Fibroblast of lung (primary cell): ENCODE data around the gene LUC7L3. TPM values are rescaled to one million over a fixed set of nuclear protein-coding genes. Genes with fewer than 3 reads are reported as not detected.

Experiments used
- DNase-seq, 2 donors: peaks; one replicate each; pipeline versions ENCODE4 v3.0.0 to v3.0.0-alpha.2; 2010; ENCODE audit warnings: low read depth in 2 of 2
- H2AFZ ChIP-seq: 2 replicates; pipeline ENCODE4 v1.5.1; 2012; ENCODE audit warnings: low read length, control low read depth, inconsistent platforms
- H3K27ac ChIP-seq: 2 replicates; pipeline ENCODE4 v1.5.1; 2011; ENCODE audit warnings: low read length, control low read depth; ENCODE audit not compliant: insufficient read depth
- H3K27me3 ChIP-seq: 2 replicates; pipeline ENCODE4 v1.5.1; 2011; ENCODE audit warnings: mild to moderate bottlenecking, low read length; ENCODE audit not compliant: control insufficient read depth, insufficient read depth
- H3K36me3 ChIP-seq: 2 replicates; pipeline ENCODE4 v1.5.1; 2011; ENCODE audit warnings: low read length; ENCODE audit not compliant: control insufficient read depth, insufficient read depth
- H3K4me1 ChIP-seq: 2 replicates; pipeline ENCODE4 v1.5.1; 2011; ENCODE audit warnings: low read length; ENCODE audit not compliant: control insufficient read depth, insufficient read depth; ENCODE audit errors: extremely low read depth
- H3K4me2 ChIP-seq: 2 replicates; pipeline ENCODE4 v1.5.1; 2011; ENCODE audit warnings: low read length, control low read depth; ENCODE audit not compliant: insufficient read depth; ENCODE audit errors: extremely low read depth
- H3K4me3 ChIP-seq, 4 experiments: fragments of 200-600 bp in 1 of 4; sonication (generic) in 1 of 4; replicated peaks in 1 of 4; 2 replicates each; pipeline ENCODE4 v1.5.1; 2011 to 2016; ENCODE audit warnings: low read length in 4 of 4, low read depth in 3 of 4, mild to moderate bottlenecking in 3 of 4, control low read depth in 2 of 4, inconsistent platforms in 1 of 4, mixed read lengths in 1 of 4; ENCODE audit not compliant: insufficient read depth in 1 of 4; ENCODE audit errors: control extremely low read depth in 1 of 4
- H3K79me2 ChIP-seq: 2 replicates; pipeline ENCODE4 v1.5.1; 2012; ENCODE audit warnings: mild to moderate bottlenecking, low read length, inconsistent platforms; ENCODE audit not compliant: control insufficient read depth, insufficient read depth
- H3K9ac ChIP-seq: 2 replicates; pipeline ENCODE4 v1.5.1; 2011; ENCODE audit warnings: mild to moderate bottlenecking, low read length, control low read depth; ENCODE audit not compliant: insufficient read depth
- H3K9me3 ChIP-seq: 2 replicates; pipeline ENCODE4 v1.5.1; 2012; ENCODE audit warnings: low read depth, low read length; ENCODE audit not compliant: control insufficient read depth, insufficient read depth
- H4K20me1 ChIP-seq: 2 replicates; pipeline ENCODE4 v1.5.1; 2011; ENCODE audit warnings: low read length; ENCODE audit not compliant: control insufficient read depth, insufficient read depth; ENCODE audit errors: extremely low read depth
- EZH2 ChIP-seq: IDR thresholded peaks from 2 replicates; pipeline ENCODE4 v1.5.1; 2012; ENCODE audit warnings: low read length, control low read depth, mild to moderate bottlenecking; ENCODE audit errors: missing control alignments
- polyA plus RNA-seq, 2 donors: library from polyadenylated mRNA; depleted of rRNA in 1 of 2; stranded (reverse) in 1 of 2; unstranded in 1 of 2; fragments of >200 nt; gene quantifications; 2 replicates each; pipeline ENCODE4 v1.2.1, GENCODE V29; 2011 to 2012; ENCODE audit warnings: missing spikeins in 1 of 2
- total RNA-seq: library from RNA; depleted of rRNA; stranded (reverse); fragments of >200 nt; gene quantifications from 2 replicates; pipeline ENCODE4 v1.2.1, GENCODE V29; 2014
- TF ChIP-seq, protein P1 (sequence below), 2 donors: IDR thresholded peaks in 1 of 2; conservative IDR thresholded peaks in 1 of 2; 1 replicate in 1 of 2; 2 replicates in 1 of 2; pipeline ENCODE4 v1.5.1; 2011 to 2012; ENCODE audit warnings: low read length in 2 of 2, control low read depth in 1 of 2, inconsistent platforms in 1 of 2, low read depth in 1 of 2, mild to moderate bottlenecking in 1 of 2

Gene LUC7L3
- total and polyA plus RNA-seq, 2 donors (not counting 1 experiment from before 2014, with no cell fraction given): 35.2 to 56.5 TPM

DNA sequence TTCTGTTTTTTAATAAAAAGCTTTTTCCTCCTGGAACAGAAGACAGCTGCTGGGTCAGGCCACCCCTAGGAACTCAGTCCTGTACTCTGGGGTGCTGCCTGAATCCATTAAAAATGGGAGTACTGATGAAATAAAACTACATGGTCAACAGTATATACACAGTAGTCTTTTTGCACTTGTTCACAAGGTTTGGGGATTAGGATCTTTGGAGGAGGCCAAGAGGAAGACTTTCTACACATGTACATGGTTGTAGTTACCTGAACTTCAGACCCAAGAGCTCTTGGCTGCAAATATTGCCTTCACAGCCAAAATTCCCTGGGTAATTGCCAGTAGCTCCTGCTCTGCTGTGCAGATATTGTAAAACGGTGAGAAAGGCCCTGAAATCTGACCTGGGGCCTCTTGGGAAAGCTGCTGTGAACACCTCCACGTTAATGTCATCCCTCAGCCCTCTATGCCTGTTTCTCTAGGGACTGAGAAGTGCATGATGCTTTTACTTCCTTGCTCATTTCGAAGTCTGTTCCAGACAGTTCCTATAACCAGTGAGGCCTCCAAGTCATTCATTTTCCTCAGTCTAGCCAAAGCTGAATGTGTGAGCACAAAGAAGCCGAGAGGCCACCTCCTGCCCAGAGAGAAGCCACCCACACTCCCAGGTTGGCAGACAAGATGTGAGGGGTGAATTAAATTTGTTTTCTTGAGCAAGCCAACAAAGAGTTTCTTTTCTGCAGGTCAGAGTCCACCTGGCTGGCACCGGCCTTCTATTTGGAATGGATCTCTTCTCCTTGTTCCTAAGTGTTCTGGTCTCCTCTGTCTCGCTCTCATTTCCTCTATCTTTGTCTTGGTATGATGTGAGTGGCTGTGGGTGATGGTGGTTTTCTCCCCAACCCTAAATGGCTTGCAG lies 27.6 kb upstream of the LUC7L3 start:
- H3K4me2 ChIP-seq: no peak overlapping the region

DNA sequence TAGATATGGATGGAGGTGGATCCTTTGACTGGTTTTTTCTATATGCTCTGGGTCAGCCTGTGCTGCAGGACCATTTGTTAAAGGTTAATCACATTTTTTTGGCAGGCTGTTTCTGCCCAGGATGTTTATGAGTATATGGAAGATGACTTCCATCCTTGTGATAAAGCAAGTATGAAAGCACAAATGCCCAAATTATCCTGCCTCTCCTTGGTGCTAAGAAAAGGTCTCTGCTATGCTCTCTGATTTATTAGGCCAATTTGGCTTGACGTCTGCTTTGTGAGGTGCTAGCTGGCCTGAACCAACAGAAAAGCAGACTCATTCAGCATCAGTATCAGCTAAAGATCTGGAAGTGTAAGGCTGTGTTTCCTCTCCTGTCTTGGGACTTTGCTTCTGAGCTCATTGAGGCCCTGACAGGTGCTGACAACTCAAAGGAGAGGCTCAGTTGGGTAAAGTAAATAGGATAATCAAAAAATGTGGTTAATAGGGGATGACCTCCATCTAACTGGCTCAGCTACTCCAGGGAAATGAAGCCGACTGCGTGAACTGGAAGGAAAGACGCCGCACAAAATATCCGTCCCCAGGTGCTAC lies 26.9 kb upstream of the LUC7L3 start:
- no peak overlapping the region for H3K4me3 ChIP-seq
- H3K9ac ChIP-seq: no peak overlapping the region
- peak overlapping the region; percentile 16 for H3K27ac ChIP-seq
- no peaks in the 10 kb centered on the region for H3K79me2 ChIP-seq
- peak overlapping the region; percentile 55 for H3K4me2 ChIP-seq
- no peaks in the 10 kb centered on the region for H3K27me3 ChIP-seq
- peaks cover 39% of the 10 kb centered on the region for H3K4me1 ChIP-seq
- H2AFZ ChIP-seq: no peak overlapping the region
- H3K36me3 ChIP-seq: peaks cover 10% of the 10 kb centered on the region
- no peaks in the 10 kb centered on the region for H3K9me3 ChIP-seq
- TF ChIP-seq, protein P1, sequence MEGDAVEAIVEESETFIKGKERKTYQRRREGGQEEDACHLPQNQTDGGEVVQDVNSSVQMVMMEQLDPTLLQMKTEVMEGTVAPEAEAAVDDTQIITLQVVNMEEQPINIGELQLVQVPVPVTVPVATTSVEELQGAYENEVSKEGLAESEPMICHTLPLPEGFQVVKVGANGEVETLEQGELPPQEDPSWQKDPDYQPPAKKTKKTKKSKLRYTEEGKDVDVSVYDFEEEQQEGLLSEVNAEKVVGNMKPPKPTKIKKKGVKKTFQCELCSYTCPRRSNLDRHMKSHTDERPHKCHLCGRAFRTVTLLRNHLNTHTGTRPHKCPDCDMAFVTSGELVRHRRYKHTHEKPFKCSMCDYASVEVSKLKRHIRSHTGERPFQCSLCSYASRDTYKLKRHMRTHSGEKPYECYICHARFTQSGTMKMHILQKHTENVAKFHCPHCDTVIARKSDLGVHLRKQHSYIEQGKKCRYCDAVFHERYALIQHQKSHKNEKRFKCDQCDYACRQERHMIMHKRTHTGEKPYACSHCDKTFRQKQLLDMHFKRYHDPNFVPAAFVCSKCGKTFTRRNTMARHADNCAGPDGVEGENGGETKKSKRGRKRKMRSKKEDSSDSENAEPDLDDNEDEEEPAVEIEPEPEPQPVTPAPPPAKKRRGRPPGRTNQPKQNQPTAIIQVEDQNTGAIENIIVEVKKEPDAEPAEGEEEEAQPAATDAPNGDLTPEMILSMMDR (conservative IDR thresholded peaks at IDR 0.05 in 1 of 2, IDR thresholded peaks at IDR 0.05 in 1 of 2; ENCODE audit: low read depth in 1 of 2, low read length in 2 of 2): no peak
- TF ChIP-seq EZH2: no peak
- no peak for DNase-seq
- H4K20me1 ChIP-seq: no peaks in the 10 kb centered on the region

More for the DNA sequence above, 27.6 kb upstream of the LUC7L3 start:
- H3K9ac ChIP-seq: no peak overlapping the region
- peak in 1 of 2 donors; percentile 50 for DNase-seq
- no peaks in the 10 kb centered on the region for H3K9me3 ChIP-seq
- TF ChIP-seq, protein P1 (conservative IDR thresholded peaks at IDR 0.05 in 1 of 2, IDR thresholded peaks at IDR 0.05 in 1 of 2; ENCODE audit: low read depth in 1 of 2, low read length in 2 of 2): no peak
- H3K27ac ChIP-seq: no peak overlapping the region
- no peaks in the 10 kb centered on the region for H3K79me2 ChIP-seq
- no peak overlapping the region for H2AFZ ChIP-seq
- no peak overlapping the region for H3K4me3 ChIP-seq
- H4K20me1 ChIP-seq: no peaks in the 10 kb centered on the region
- H3K36me3 ChIP-seq: peaks cover 10% of the 10 kb centered on the region
- no peaks in the 10 kb centered on the region for H3K27me3 ChIP-seq
- peaks cover 47% of the 10 kb centered on the region for H3K4me1 ChIP-seq

DNA sequence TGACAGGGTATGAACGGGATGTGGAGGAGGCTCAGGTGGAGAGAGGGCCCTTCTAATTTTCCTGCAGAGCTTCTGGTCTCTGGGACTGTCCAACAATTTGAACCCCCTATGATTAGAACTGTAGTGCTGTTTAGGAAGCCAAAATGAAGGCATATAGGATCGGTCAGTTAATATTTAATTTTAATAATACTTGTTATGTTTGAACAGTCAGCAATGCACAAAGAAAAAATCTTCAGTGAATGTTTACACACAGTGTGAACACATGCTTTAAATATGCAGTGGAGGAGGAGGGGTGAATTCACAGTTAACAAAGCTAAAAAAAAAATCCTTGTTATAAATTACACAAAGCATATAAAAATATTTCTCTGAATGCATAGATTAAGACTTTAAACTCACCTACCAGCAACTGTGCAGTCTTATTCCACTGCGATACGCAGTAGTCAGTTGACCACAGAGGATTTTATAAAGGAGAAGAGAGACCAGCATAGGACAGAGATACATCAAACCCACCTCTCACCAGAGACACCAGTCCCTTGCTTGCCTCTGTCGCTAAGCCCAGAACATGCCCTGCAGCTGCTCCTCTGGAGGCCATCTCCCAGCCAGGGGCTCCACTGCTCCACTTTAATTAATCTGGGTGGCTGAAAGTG lies 26.2 kb upstream of the LUC7L3 start:
- TF ChIP-seq, protein P1 (conservative IDR thresholded peaks at IDR 0.05 in 1 of 2, IDR thresholded peaks at IDR 0.05 in 1 of 2; ENCODE audit: low read depth in 1 of 2, low read length in 2 of 2): no peak
- TF ChIP-seq EZH2: no peak
- H3K27ac ChIP-seq: peak overlapping the region; percentile 16
- H3K9me3 ChIP-seq: no peaks in the 10 kb centered on the region
- no peak overlapping the region for H3K4me3 ChIP-seq
- H3K79me2 ChIP-seq: no peaks in the 10 kb centered on the region
- no peaks in the 10 kb centered on the region for H4K20me1 ChIP-seq
- no peaks in the 10 kb centered on the region for H3K27me3 ChIP-seq
- H3K9ac ChIP-seq: no peak overlapping the region
- no peak overlapping the region for H2AFZ ChIP-seq
- H3K36me3 ChIP-seq: peaks cover 10% of the 10 kb centered on the region
- peak; percentile 41 to 56 for DNase-seq
- peaks cover 38% of the 10 kb centered on the region for H3K4me1 ChIP-seq
- peak overlapping the region; percentile 55 for H3K4me2 ChIP-seq
